Measurements from ENCODE around the gene COPZ2. TPM values are rescaled to one million over a fixed set of nuclear protein-coding genes. Genes with fewer than 3 reads are reported as not detected.
"Not testable (repeated sequence)": the region's sequence is repeated elsewhere in the genome, so short reads cannot be mapped to it uniquely, and the experiment has no call there.

Gene COPZ2
- total RNA-seq, 2 experiments from 2014 or later, result 4.9 to 6.2 TPM

DNA sequence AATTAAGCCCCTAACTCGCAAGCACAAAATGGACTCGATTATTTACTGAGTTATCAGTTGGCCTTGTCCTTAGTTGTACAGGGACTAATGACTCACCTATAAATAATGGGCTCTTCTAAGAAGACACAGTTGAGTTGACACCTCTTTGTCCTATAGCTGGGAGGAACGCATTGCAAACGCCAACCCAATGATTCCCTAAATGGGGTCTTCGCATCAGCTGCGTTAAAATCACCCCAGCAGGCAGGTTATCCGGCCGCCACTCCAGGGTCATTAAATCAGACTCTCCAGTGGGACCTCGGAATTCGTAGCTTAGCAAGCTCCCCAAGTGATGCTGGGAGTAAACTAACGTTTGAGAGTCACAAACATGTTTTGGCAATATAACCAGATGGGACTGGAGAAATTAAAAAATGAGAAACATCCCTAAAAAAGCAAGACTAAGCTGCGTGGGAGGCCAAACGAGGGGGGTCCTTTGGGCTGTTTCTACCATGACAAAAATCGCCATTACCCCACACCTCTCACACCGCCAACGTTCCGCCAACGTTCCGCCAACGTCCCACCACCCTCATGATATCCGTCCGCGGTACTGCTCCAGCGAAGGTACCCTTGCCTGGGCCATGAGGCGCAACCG lies 9.6 kb upstream of the COPZ2 start:
- ChIA-PET CTCF (interaction anchor here (0.8 to 4.9 kb wide), 9 partner anchors 9 to 588 kb away, joined by 3 to 77 read pairs (median 3); partner anchors contain the start of genes CDK5RAP3 and COPZ2), POLR2A (interaction anchor here (0.8 to 4.6 kb wide), 6 partner anchors 10 to 79 kb away, joined by 3 to 31 read pairs (median 10); partner anchors contain the start of gene COPZ2)
- DNase-seq, result no peak
- intact Hi-C loops (cut with micrococcal nuclease), result loop anchor here (5.0 kb wide), 2 partner anchors 395 to 860 kb away; partner anchors contain the start of gene UBE2Z
- H3K4me3 Mint-ChIP-seq, result peak overlapping the region; percentile 97
- H3K4me1 Mint-ChIP-seq (ENCODE audit: low read depth), result peaks cover 43% of the 10 kb centered on the region
- no peaks in the 10 kb centered on the region for H3K27me3 Mint-ChIP-seq
- H3K36me3 Mint-ChIP-seq, result peaks cover 40% of the 10 kb centered on the region
- peak overlapping the region; percentile 97 for H3K27ac Mint-ChIP-seq
- H3K9me3 Mint-ChIP-seq, result no peaks in the 10 kb centered on the region

DNA sequence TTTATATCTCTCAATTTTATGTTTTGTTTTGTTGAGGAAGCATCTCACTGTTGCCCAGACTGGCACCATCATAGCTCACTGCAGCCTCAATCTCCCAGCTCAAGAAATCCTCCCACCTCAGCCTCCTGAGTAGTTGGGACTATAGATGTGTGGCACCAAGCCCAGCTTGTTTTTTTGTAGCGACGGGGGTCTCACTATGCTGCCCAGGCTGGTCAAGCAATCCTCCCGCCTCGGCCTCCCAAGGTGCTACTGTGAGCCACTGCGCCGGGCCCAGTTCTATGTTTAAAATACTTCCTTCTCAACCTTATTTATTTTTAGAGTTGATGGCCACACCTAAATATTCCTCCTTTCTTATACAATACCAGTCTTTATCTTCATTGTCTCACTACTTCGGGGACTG lies 8.7 kb upstream of the COPZ2 start:
- DNase-seq, result no peak
- no peaks in the 10 kb centered on the region for H3K9me3 Mint-ChIP-seq
- peak overlapping the region; percentile 97 for H3K4me3 Mint-ChIP-seq
- POLR2A ChIA-PET, result interaction anchor here (3.3 to 4.6 kb wide), 3 partner anchors 9 to 15 kb away, joined by 15 to 31 read pairs (median 17); partner anchors contain the start of gene COPZ2
- no peaks in the 10 kb centered on the region for H3K27me3 Mint-ChIP-seq
- peaks cover 31% of the 10 kb centered on the region for H3K36me3 Mint-ChIP-seq
- intact Hi-C loops (cut with micrococcal nuclease), result loop anchor here (5.0 kb wide), 2 partner anchors 396 to 861 kb away; partner anchors contain the start of gene UBE2Z
- no peak overlapping the region for H3K27ac Mint-ChIP-seq
- H3K4me1 Mint-ChIP-seq (ENCODE audit: low read depth), result peaks cover 34% of the 10 kb centered on the region
- CTCF ChIA-PET, result interaction anchor here (0.8 to 4.9 kb wide), 4 partner anchors 10 to 62 kb away, joined by 3 to 77 read pairs (median 15); partner anchors contain the start of gene COPZ2

DNA sequence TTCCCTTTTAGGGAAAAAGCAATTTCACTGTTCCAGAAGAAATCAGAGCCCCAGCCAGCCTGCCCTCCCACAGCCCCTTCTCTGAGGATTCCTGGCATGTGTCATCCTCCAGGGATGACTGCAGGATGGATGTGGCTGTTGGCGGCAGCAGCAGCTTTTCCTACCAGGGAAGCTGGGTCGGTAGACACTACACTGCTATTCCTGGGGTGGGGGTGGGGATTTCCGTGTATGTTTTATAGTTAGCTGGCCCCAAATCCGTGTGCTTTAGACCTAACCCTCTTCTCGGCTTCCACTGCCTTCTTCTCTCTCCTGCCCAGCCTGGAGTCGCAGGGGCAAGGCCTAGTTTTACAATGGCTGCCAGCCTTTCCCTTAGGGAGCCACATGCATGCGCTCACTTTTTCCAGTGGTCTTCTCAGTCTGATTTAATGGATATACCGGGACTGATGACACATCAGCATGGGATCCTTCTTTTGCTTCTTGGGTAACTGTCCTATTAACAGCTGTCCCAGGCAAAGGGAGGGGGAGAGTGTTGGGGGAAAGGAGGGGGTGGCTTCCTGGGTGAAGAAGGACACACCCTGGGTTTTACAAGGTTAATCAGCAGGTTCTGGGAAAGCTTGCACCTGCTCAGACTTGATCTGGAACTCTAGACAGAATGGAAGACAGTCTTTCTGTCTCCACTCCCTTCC lies 7.9 kb upstream of the COPZ2 start:
- no peak overlapping the region for H3K27ac Mint-ChIP-seq
- POLR2A ChIA-PET, result interaction anchor here (4.6 kb wide), 1 partner anchor 12 kb away, joined by 31 read pairs; no protein-coding TSS in a partner anchor
- DNase-seq, result no peak

DNA sequence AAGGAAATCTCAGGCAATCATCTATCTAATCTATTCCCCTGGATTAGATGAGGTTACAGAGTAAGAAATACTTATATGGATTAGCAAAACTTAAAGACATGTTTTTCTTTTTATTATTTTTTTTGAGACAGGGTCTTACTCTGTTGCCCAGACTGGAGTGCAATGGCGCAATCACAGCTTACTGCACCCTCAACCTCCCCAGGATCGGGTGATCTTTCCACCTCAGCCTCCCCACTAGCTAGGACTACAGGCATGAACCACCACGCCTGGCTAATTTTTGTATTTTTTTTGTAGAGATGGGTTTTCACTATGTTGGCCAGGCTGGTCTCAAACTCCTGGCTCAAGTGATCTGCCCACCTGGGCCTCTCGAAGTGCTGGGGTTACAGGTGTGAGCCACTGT lies 7.3 kb upstream of the COPZ2 start:
- DNase-seq, result no peak
- no peaks in the 10 kb centered on the region for H3K9me3 Mint-ChIP-seq
- ChIA-PET POLR2A (no interaction called here), CTCF (interaction anchor here (1.0 to 3.6 kb wide), 4 partner anchors 10 to 36 kb away, joined by 5 to 23 read pairs (median 8); no protein-coding TSS in a partner anchor)
- no peaks in the 10 kb centered on the region for H3K27me3 Mint-ChIP-seq
- H3K27ac Mint-ChIP-seq, result no peak overlapping the region
- peaks cover 16% of the 10 kb centered on the region for H3K36me3 Mint-ChIP-seq
- H3K4me1 Mint-ChIP-seq (ENCODE audit: low read depth), result peaks cover 19% of the 10 kb centered on the region
- intact Hi-C loops (cut with micrococcal nuclease), result loop anchor here (5.0 kb wide), 2 partner anchors 397 to 862 kb away; partner anchors contain the start of gene UBE2Z
- no peak overlapping the region for H3K4me3 Mint-ChIP-seq

More for the DNA sequence above, 7.9 kb upstream of the COPZ2 start:
- Mint-ChIP-seq H3K4me3 (no peak overlapping the region), H3K36me3 (peaks cover 23% of the 10 kb centered on the region), H3K9me3 (no peaks in the 10 kb centered on the region), H3K4me1 (ENCODE audit: low read depth) (peaks cover 26% of the 10 kb centered on the region), H3K27me3 (no peaks in the 10 kb centered on the region)
- intact Hi-C loops (cut with micrococcal nuclease), result loop anchor here (5.0 kb wide), 2 partner anchors 397 to 862 kb away; partner anchors contain the start of gene UBE2Z
- CTCF ChIA-PET, result interaction anchor here (3.6 kb wide), 1 partner anchor 19 kb away, joined by 23 read pairs; no protein-coding TSS in a partner anchor

DNA sequence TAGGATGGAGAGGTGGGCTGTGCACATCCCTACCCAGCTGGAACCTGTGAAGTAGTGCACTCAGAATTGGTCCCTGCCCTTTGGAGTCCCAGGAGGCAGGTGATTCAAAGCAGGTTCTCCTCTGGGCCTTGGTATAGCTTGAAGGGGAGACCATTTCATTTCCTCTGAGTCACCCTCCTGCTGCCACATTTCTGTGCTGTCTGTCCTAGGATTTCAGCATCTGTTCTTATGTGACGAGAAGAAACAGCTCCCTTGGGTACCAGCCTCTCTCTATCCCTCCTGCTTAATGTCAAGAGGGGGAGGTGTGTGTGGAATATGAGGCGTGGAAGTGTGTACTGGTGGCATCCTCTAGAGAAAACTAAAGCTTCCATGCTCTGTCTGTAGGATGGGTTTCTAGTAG lies 5.6 kb upstream of the COPZ2 start:
- H3K36me3 Mint-ChIP-seq, result peaks cover 10% of the 10 kb centered on the region
- CTCF ChIA-PET, result interaction anchor here (0.6 to 3.6 kb wide), 9 partner anchors 12 to 1348 kb away, joined by 3 to 23 read pairs (median 3); partner anchors contain the start of gene CDK5RAP3
- POLR2A ChIA-PET, result interaction anchor here (0.7 kb wide), 1 partner anchor 64 kb away, joined by 3 read pairs; no protein-coding TSS in a partner anchor
- no peak for DNase-seq
- no peaks in the 10 kb centered on the region for H3K9me3 Mint-ChIP-seq
- no peak overlapping the region for H3K4me3 Mint-ChIP-seq
- intact Hi-C loops (cut with micrococcal nuclease), result no loop called here
- H3K27me3 Mint-ChIP-seq, result peaks cover 11% of the 10 kb centered on the region
- H3K4me1 Mint-ChIP-seq (ENCODE audit: low read depth), result peaks cover 12% of the 10 kb centered on the region
- H3K27ac Mint-ChIP-seq, result no peak overlapping the region

DNA sequence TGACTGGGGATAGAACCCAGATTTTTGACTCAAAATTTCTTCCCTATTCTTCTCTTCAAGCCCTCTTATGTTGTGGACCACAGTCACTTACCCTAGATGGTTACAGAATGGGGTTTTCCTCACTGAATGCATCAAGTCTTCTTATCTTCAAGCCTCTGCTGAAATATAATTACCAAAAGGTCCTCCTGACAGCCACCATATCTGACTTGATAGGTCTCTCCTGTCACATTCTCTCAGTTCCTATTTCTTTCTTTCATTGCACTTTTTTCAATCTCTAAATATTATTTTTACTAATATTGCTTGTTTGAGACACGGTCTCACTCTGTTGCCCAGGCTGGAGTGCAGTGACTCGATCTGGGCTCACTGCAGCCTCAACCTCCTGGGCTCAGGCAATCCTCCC lies 1.1 kb upstream of the COPZ2 start:
- Mint-ChIP-seq H3K36me3 (no peaks in the 10 kb centered on the region), H3K27ac (no peak overlapping the region), H3K4me1 (ENCODE audit: low read depth) (peaks cover 7% of the 10 kb centered on the region), H3K4me3 (no peak overlapping the region), H3K9me3 (no peaks in the 10 kb centered on the region), H3K27me3 (peaks cover 25% of the 10 kb centered on the region)
- no peak for DNase-seq
- intact Hi-C loops (cut with micrococcal nuclease), result no loop called here
- CTCF ChIA-PET, result interaction anchor here (0.6 to 4.9 kb wide), 2 partner anchors 12 to 47 kb away, joined by 4 to 40 read pairs; no protein-coding TSS in a partner anchor
- POLR2A ChIA-PET, result interaction anchor here (2.9 kb wide), 1 partner anchor 9 kb away, joined by 15 read pairs; the partner anchor contains the start of gene NFE2L1

DNA sequence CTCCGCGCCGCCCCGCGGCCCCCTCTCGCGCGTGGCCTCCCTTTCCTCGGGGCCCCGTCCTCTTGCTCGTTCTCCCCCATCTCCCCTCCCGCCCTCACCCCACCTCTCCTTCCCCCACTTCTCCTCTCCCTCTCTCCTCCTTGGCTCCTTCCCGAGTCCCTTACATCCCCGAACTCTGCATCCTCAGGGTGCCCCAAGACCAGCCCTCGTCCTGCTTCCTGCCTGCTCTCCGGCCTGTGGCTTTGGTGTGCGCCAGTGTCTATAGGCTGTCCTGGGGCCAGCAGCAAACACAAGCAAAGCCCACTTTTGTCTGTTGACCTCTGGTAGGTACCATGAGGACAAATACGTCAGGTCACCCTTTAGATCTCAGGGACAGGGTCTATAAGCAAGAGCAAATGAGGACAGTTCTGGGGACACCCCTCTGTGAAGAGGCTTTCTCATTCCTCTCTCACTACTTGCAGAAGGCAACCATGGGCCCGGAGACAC lies 284 bp upstream of the COPZ2 start:
- DNase-seq, result no peak
- Mint-ChIP-seq H3K27me3 (peaks cover 31% of the 10 kb centered on the region), H3K4me3 (peak overlapping the region; percentile 73), H3K36me3 (no peaks in the 10 kb centered on the region), H3K9me3 (no peaks in the 10 kb centered on the region), H3K27ac (no peak overlapping the region), H3K4me1 (ENCODE audit: low read depth) (peaks cover 7% of the 10 kb centered on the region)
- intact Hi-C loops (cut with micrococcal nuclease), result loop anchor here (1.0 to 2.0 kb wide), 2 partner anchors 10 to 37 kb away; partner anchors contain the start of gene NFE2L1
- CTCF ChIA-PET, result interaction anchor here (0.6 to 4.9 kb wide), 6 partner anchors 10 to 48 kb away, joined by 3 to 40 read pairs (median 20); partner anchors contain the start of gene NFE2L1
- POLR2A ChIA-PET, result interaction anchor here (2.9 kb wide), 1 partner anchor 10 kb away, joined by 15 read pairs; the partner anchor contains the start of gene NFE2L1

DNA sequence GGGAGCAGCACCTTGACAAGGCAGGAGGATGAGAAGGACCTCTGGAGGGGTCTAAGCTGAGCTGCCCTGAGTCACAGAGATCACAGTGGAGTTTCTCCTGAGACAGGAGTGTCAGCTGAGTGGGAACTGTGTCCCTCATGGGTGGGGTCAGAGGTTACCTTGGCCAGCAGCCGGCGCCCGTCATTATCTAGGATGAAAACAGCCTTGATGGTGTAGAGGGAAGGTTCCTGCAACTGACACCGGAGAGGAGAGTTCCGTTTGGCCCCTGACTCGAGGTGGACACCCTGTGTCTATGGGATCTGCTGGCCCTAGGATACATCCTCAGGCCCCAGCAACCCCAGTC lies 933 bp downstream of the COPZ2 start:
- Mint-ChIP-seq H3K27me3 (peaks cover 38% of the 10 kb centered on the region), H3K4me1 (ENCODE audit: low read depth) (peaks cover 7% of the 10 kb centered on the region), H3K4me3 (peak overlapping the region; percentile 78), H3K27ac (no peak overlapping the region), H3K36me3 (no peaks in the 10 kb centered on the region), H3K9me3 (no peaks in the 10 kb centered on the region)
- POLR2A ChIA-PET, result interaction anchor here (1.0 to 2.9 kb wide), 3 partner anchors 10 to 23 kb away, joined by 3 to 15 read pairs (median 4); partner anchors contain the start of gene NFE2L1
- intact Hi-C loops (cut with micrococcal nuclease), result loop anchor here (1.0 to 2.0 kb wide), 2 partner anchors 12 to 38 kb away; partner anchors contain the start of gene NFE2L1
- CTCF ChIA-PET, result interaction anchor here (0.9 to 4.9 kb wide), 14 partner anchors 10 to 582 kb away, joined by 3 to 40 read pairs (median 4); partner anchors contain the start of genes NFE2L1 and SNX11
- no peak for DNase-seq

DNA sequence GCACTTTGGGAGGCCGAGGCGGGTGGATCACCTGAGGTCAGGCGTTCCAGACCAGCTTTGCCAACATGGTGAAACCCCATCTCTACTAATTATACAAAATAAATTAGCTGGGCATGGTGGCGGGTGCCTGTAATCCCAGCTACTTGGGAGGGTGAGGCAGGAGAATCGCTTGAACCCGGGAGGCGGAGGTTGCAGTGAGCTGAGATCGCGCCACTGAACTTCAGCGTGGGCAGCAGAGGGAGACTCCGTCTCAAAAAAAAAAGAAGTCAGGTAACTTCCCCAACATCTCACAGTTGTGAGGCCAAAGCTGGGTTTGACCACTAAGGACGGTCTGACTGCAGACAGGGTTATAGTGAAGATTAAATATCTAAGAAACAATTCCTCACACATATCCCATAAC lies 2.9 kb downstream of the COPZ2 start:
- H3K27me3 Mint-ChIP-seq, result peaks cover 42% of the 10 kb centered on the region
- CTCF ChIA-PET, result interaction anchor here (1.4 to 4.9 kb wide), 5 partner anchors 8 to 64 kb away, joined by 3 to 40 read pairs (median 9); partner anchors contain the start of gene CDK5RAP3
- H3K36me3 Mint-ChIP-seq; H3K27ac Mint-ChIP-seq; DNase-seq; intact Hi-C loops (cut with micrococcal nuclease); POLR2A ChIA-PET; H3K4me1 Mint-ChIP-seq (ENCODE audit: low read depth); H3K4me3 Mint-ChIP-seq; H3K9me3 Mint-ChIP-seq: not testable (repeated sequence)

DNA sequence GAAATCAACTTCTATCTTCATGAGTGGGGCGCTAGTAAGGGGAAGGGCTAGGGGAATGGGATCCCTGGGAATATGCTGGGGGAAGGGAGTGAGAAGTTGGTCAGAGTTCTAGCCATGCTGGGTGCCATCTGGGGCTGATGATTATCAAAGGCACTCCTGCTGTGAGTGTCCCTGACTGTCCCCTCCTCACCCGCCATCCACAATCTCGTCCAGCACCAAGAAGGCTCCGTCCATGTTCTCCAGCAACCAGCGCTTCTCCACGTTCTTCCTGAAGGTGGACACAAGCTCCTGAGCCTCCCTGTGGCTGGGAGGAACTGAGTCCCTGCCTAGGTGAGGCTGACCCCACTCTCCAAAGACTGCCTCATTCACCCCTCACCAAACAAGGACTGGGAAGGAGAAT lies 5.6 kb downstream of the COPZ2 start:
- H3K4me1 Mint-ChIP-seq (ENCODE audit: low read depth), result no peaks in the 10 kb centered on the region
- ChIA-PET CTCF (interaction anchor here (1.1 to 1.6 kb wide), 3 partner anchors 11 to 43 kb away, joined by 3 to 5 read pairs (median 4); no protein-coding TSS in a partner anchor), POLR2A (no interaction called here)
- no peak overlapping the region for H3K27ac Mint-ChIP-seq
- no peaks in the 10 kb centered on the region for H3K9me3 Mint-ChIP-seq
- H3K36me3 Mint-ChIP-seq, result no peaks in the 10 kb centered on the region
- no peak for DNase-seq
- peaks cover 28% of the 10 kb centered on the region for H3K27me3 Mint-ChIP-seq
- no peak overlapping the region for H3K4me3 Mint-ChIP-seq
- intact Hi-C loops (cut with micrococcal nuclease), result no loop called here

DNA sequence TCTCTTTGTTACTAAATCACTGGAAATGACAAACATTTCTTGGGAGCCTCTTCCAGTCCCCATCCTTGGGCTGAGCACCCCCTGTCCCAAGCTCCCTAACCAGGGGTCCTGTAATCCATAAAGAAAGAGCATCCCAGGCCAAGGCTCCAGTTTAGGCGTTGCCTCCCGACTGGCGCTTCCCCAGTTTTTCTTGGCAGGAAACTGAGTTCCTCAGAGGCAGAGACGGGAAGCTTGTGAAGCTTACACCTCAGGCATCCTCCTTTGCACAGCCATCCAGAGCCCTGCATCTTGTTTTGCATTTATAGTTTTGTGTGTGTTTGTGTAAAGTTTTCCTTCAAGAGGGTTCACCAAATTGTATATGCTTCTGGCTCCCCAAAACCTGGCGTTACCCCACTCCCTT lies 7.1 kb downstream of the COPZ2 start:
- intact Hi-C loops (cut with micrococcal nuclease), result no loop called here
- ChIA-PET CTCF (interaction anchor here (1.3 to 1.7 kb wide), 4 partner anchors 13 to 44 kb away, joined by 3 to 5 read pairs (median 4); no protein-coding TSS in a partner anchor), POLR2A (no interaction called here)
- no peak for DNase-seq
- Mint-ChIP-seq H3K36me3 (no peaks in the 10 kb centered on the region), H3K27ac (no peak overlapping the region), H3K4me3 (no peak overlapping the region), H3K9me3 (no peaks in the 10 kb centered on the region), H3K4me1 (ENCODE audit: low read depth) (peaks cover 8% of the 10 kb centered on the region), H3K27me3 (peaks cover 22% of the 10 kb centered on the region)
